Hepatocyte (in vitro differentiated cells): ENCODE measurements around the gene CATSPER4.

Experiments used
- EZH2 ChIP-seq: fragments of 200-600 bp; sonication (generic); IDR thresholded peaks from 2 replicates; pipeline ENCODE4 v1.6.1; 2016; ENCODE audit warnings: antibody characterized with exemption, mild to moderate bottlenecking, borderline replicate concordance
- TF ChIP-seq, protein P1 (sequence below): fragments of 200-600 bp; sonication (generic); IDR thresholded peaks from 2 replicates; pipeline ENCODE4 v1.5.1; 2016; ENCODE audit warnings: antibody characterized with exemption, mild to moderate bottlenecking; ENCODE audit not compliant: poor library complexity

DNA sequence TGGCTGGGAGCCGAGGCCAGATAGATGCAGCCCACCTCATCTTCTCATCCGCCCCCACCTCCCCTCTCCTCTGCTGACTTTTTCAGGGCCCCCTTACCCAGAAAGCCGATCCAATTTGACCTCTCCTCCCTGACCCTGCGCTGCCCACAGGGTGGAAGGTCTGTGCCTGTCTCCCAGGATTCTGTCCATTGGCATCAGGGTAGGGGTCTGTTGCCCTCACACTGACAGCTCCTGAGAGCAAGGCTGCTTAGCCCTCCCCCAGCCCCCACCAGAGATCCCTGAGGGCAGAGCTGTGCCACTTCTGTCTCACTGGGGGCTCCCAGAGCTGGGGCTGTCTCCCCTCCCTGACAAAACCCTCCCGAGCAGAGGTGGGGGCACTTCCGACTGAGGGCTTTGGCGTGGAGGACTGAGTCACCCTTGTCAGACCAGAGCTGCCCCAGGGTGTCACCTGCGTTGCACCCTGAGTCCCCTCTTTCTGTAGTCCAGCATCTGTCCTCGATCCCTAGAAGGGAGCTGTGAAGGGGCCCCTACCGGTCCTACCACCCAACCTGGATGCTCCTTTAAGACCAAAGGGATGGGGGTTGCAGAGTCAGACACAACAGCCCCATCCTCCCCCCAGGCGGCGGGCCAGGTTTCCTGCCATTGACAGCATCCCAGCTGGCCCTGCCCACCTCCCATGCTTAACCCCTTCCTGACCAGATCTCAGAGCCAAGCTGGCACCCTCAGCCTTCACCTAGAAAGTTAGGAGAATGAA is 33.9 kb upstream of the CATSPER4 start:
- TF ChIP-seq, protein P1, sequence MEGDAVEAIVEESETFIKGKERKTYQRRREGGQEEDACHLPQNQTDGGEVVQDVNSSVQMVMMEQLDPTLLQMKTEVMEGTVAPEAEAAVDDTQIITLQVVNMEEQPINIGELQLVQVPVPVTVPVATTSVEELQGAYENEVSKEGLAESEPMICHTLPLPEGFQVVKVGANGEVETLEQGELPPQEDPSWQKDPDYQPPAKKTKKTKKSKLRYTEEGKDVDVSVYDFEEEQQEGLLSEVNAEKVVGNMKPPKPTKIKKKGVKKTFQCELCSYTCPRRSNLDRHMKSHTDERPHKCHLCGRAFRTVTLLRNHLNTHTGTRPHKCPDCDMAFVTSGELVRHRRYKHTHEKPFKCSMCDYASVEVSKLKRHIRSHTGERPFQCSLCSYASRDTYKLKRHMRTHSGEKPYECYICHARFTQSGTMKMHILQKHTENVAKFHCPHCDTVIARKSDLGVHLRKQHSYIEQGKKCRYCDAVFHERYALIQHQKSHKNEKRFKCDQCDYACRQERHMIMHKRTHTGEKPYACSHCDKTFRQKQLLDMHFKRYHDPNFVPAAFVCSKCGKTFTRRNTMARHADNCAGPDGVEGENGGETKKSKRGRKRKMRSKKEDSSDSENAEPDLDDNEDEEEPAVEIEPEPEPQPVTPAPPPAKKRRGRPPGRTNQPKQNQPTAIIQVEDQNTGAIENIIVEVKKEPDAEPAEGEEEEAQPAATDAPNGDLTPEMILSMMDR, result no peak
- no peak for TF ChIP-seq EZH2
